Lower leg skin (tissue), 3 donors: ENCODE measurements around the gene HDAC4.

ENCODE experiments used
- CTCF ChIP-seq, 3 donors: fragments of 450-650 bp; IDR thresholded peaks; one replicate each; pipeline ENCODE4 v1.5.1; 2016; ENCODE audit warnings: antibody characterized with exemption in 3 of 3, mild to moderate bottlenecking in 3 of 3, moderate library complexity in 2 of 3
- POLR2A ChIP-seq, 2 donors: fragments of 450-650 bp; IDR thresholded peaks; one replicate each; pipeline ENCODE4 v1.6.1; 2016 to 2017; ENCODE audit warnings: antibody characterized with exemption in 2 of 2, mild to moderate bottlenecking in 1 of 2, moderate library complexity in 1 of 2

DNA sequence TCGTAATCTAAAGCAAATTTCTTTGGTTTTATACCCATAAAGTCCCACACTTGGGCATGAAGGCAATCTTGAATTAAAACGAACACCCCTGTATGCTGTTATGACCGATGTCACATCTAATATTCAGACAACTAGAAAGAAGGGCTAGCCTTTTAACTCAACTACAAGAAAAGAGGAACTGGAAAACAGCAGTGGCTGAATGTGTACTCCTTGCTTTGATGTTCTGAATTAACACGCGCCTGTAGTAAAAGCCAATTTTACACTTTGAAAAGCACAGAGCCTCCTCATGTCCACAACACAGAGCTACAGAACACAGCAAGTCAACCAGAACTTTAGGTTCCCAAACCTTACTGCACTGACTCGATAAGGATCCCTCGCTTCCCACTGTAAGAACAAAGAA, 147.6 kb downstream of the HDAC4 start:
- no peak for TF ChIP-seq CTCF (IDR thresholded peaks at IDR 0.05)
- no peak for TF ChIP-seq POLR2A (IDR thresholded peaks at IDR 0.05)
